Esophagus muscularis mucosa (tissue), 4 donors: ENCODE data around the gene DRD4. TPM values are rescaled to one million over a fixed set of nuclear protein-coding genes. Genes with fewer than 3 reads are reported as not detected.

Source experiments
- DNase-seq: peaks from one replicate; pipeline ENCODE4 v3.0.0-alpha.2; 2017; ENCODE audit errors: extremely low spot score
- H3K27ac ChIP-seq, 4 donors: fragments of 200-600 bp; sonication (generic); replicated peaks in 1 of 4; 1 replicate in 3 of 4; 2 replicates in 1 of 4; pipeline ENCODE4 v1.5.1; 2016 to 2019; ENCODE audit warnings: mild to moderate bottlenecking in 1 of 4
- H3K27me3 ChIP-seq, 4 donors: fragments of 200-600 bp; sonication (generic); one replicate each; pipeline versions ENCODE4 v1.5.1 to v1.6.0; 2016 to 2019
- H3K36me3 ChIP-seq, 4 donors: fragments of 200-600 bp; sonication (generic); one replicate each; pipeline ENCODE4 v1.5.1; 2016 to 2019
- H3K4me1 ChIP-seq, 4 donors: fragments of 200-600 bp; sonication (generic); one replicate each; pipeline ENCODE4 v1.5.1; 2016 to 2019
- H3K4me3 ChIP-seq, 4 donors: fragments of 200-600 bp; sonication (generic); 1 replicate in 2 of 4; 2 replicates in 2 of 4; pipeline ENCODE4 v1.5.1; 2016 to 2019; ENCODE audit warnings: mild to moderate bottlenecking in 4 of 4, moderate library complexity in 1 of 4
- H3K9me3 ChIP-seq, 4 donors: fragments of 200-600 bp; sonication (generic); 1 replicate in 3 of 4; 2 replicates in 1 of 4; pipeline ENCODE4 v1.5.1; 2016 to 2019
- CTCF ChIP-seq, 3 experiments: fragments of 200-600 bp in 2 of 3; fragments of 450-650 bp in 1 of 3; sonication (generic) in 2 of 3; IDR thresholded peaks; one replicate each; pipeline ENCODE4 v1.5.1; 2017 to 2019; ENCODE audit warnings: antibody characterized with exemption in 3 of 3, mild to moderate bottlenecking in 2 of 3, moderate library complexity in 1 of 3
- EP300 ChIP-seq: sonication (generic); formaldehyde crosslinking; IDR thresholded peaks from one replicate; pipeline ENCODE4 v1.6.1; 2017; ENCODE audit warnings: antibody characterized with exemption
- POLR2A ChIP-seq: fragments of 450-650 bp; IDR thresholded peaks from one replicate; pipeline ENCODE4 v1.6.1; 2017; ENCODE audit warnings: antibody characterized with exemption, moderate library complexity, mild to moderate bottlenecking, low read depth
- POLR2AphosphoS5 ChIP-seq, 2 donors: sonication (generic); formaldehyde crosslinking; IDR thresholded peaks; one replicate each; pipeline ENCODE4 v1.6.1; 2017; ENCODE audit warnings: antibody characterized with exemption in 2 of 2
- WGBS: methylation state at CpG from one replicate; pipeline ENCODE4 v1.1.5; 2018; 5-methylcytosine and 5-hydroxymethylcytosine counted together
- intact Hi-C: fragments of 100-400 bp; cut with DNase I; formaldehyde crosslinking; loops from one replicate; pipeline ENCODE4 v1.15.1; 2023
- total RNA-seq, 4 donors: library from RNA; depleted of rRNA; stranded (reverse); fragments of >200 nt; gene quantifications; one replicate each; pipeline versions ENCODE4 v1.1.0 to v1.2.1, GENCODE V29; 2016

Gene DRD4
- total RNA-seq, 4 donors from 2014 or later: 0.26 to 1.1 (median 0.42) TPM; not detected in 1

- Histone ChIP-seq H3K9me3 (no peaks in the 10 kb centered on the region), H3K4me1 (peaks cover 23 to 48% (median 42%) of the 10 kb centered on the region in 4 donors), H3K4me3 (no peak overlapping the region), H3K27me3 (no peaks in the 10 kb centered on the region), H3K36me3 (peaks cover 57 to 75% (median 70%) of the 10 kb centered on the region in 4 donors), H3K27ac (peak overlapping the region in 3 of 4 donors; percentile 87 to 96 (median 89))
- TF ChIP-seq POLR2AphosphoS5 (IDR thresholded peaks at IDR 0.05) (no peak), EP300 (no peak), POLR2A (no peak), CTCF (IDR thresholded peaks at IDR 0.05) (no peak)
- no peak for DNase-seq
- intact Hi-C loops: no loop called here
- 76% methylated on average over 17 of the region's 27 CpGs for WGBS
These were observed 24.7 kb upstream of the DRD4 start for GRCh38 chr11:612201-612960.

GRCh38 chr11:612961-613300 lies 24.1 kb upstream of the DRD4 start:
- intact Hi-C loops: no loop called here
- Histone ChIP-seq H3K4me3 (no peak overlapping the region), H3K9me3 (no peaks in the 10 kb centered on the region), H3K27me3 (no peaks in the 10 kb centered on the region), H3K36me3 (peaks cover 51 to 74% (median 67%) of the 10 kb centered on the region in 4 donors), H3K4me1 (peaks cover 23 to 48% (median 42%) of the 10 kb centered on the region in 4 donors), H3K27ac (peak overlapping the region; percentile 87 to 96 (median 90))
- WGBS: 97% methylated on average over 6 of the region's 10 CpGs
- no peak for DNase-seq
- TF ChIP-seq POLR2A (no peak), CTCF (IDR thresholded peaks at IDR 0.05) (no peak), EP300 (no peak), POLR2AphosphoS5 (IDR thresholded peaks at IDR 0.05) (no peak)

GRCh38 chr11:613369-613968 lies 23.6 kb upstream of the DRD4 start:
- H3K36me3 ChIP-seq: peaks cover 46 to 74% (median 66%) of the 10 kb centered on the region in 4 donors
- H3K9me3 ChIP-seq: no peaks in the 10 kb centered on the region
- TF ChIP-seq CTCF (IDR thresholded peaks at IDR 0.05) (no peak), EP300 (no peak)
- H3K4me1 ChIP-seq: peaks cover 23 to 47% (median 40%) of the 10 kb centered on the region in 4 donors
- WGBS: 64% methylated on average over 22 of the region's 36 CpGs
- no peak for DNase-seq
- H3K4me3 ChIP-seq: peak overlapping the region in 1 of 4 donors; percentile 69
- intact Hi-C loops: no loop called here
- peak overlapping the region; percentile 87 to 96 (median 90) for H3K27ac ChIP-seq
- H3K27me3 ChIP-seq: no peaks in the 10 kb centered on the region

GRCh38 chr11:614021-614622 lies 22.9 kb upstream of the DRD4 start:
- Histone ChIP-seq H3K36me3 (peaks cover 40 to 72% (median 61%) of the 10 kb centered on the region in 4 donors), H3K27ac (peak overlapping the region; percentile 87 to 96 (median 90)), H3K9me3 (no peaks in the 10 kb centered on the region), H3K27me3 (no peaks in the 10 kb centered on the region), H3K4me1 (peaks cover 23 to 47% (median 39%) of the 10 kb centered on the region in 4 donors), H3K4me3 (peak overlapping the region in 3 of 4 donors; percentile 69 to 77 (median 71))
- TF ChIP-seq POLR2A (no peak), EP300 (no peak), POLR2AphosphoS5 (IDR thresholded peaks at IDR 0.05) (no peak)
- 71% methylated on average over 7 of the region's 14 CpGs for WGBS
- no peak for DNase-seq
- intact Hi-C loops: no loop called here
